CD14-positive monocyte (primary cell): ENCODE measurements around the gene ST6GALNAC3. TPM values are rescaled to one million over a fixed set of nuclear protein-coding genes. Genes with fewer than 3 reads are reported as not detected.

ENCODE experiments used
- DNase-seq, 3 donors: peaks; one replicate each; pipeline ENCODE4 v3.0.0-alpha.2; 2011 to 2022
- H2AFZ ChIP-seq: 2 replicates; pipeline ENCODE4 v1.6.0; 2012; ENCODE audit warnings: mild to moderate bottlenecking, low read depth, low read length, inconsistent platforms; ENCODE audit not compliant: insufficient read depth, poor library complexity, severe bottlenecking
- H3K27ac ChIP-seq, 2 donors: 1 replicate in 1 of 2; 2 replicates in 1 of 2; pipeline ENCODE4 v1.5.1; 2012 to 2013; ENCODE audit warnings: low read length in 2 of 2, control low read depth in 1 of 2, inconsistent platforms in 1 of 2, low read depth in 1 of 2, mild to moderate bottlenecking in 1 of 2
- H3K27me3 ChIP-seq, 2 donors: one replicate each; pipeline versions ENCODE4 v1.6.0 to v1.6.1; 2011 to 2013; ENCODE audit warnings: low read length in 2 of 2; ENCODE audit not compliant: control insufficient read depth in 2 of 2, insufficient read depth in 2 of 2
- H3K36me3 ChIP-seq, 2 donors: replicated peaks in 1 of 2; 1 replicate in 1 of 2; 2 replicates in 1 of 2; pipeline versions ENCODE4 v1.5.1 to v1.6.1; 2012 to 2013; ENCODE audit warnings: low read length in 2 of 2, control low read depth in 1 of 2, inconsistent platforms in 1 of 2, mild to moderate bottlenecking in 1 of 2; ENCODE audit not compliant: insufficient read depth in 2 of 2, control insufficient read depth in 1 of 2
- H3K4me1 ChIP-seq, 2 donors: 1 replicate in 1 of 2; 2 replicates in 1 of 2; pipeline versions ENCODE4 v1.5.1 to v1.6.1; 2012 to 2013; ENCODE audit warnings: low read length in 2 of 2, control low read depth in 1 of 2, inconsistent platforms in 1 of 2, mild to moderate bottlenecking in 1 of 2, moderate library complexity in 1 of 2; ENCODE audit not compliant: insufficient read depth in 2 of 2, control insufficient read depth in 1 of 2
- H3K4me2 ChIP-seq: replicated peaks from 2 replicates; pipeline ENCODE3; 2012; ENCODE audit warnings: low read length, moderate library complexity, mild to moderate bottlenecking; ENCODE audit not compliant: poor library complexity, severe bottlenecking; ENCODE audit errors: extremely low read depth
- H3K4me3 ChIP-seq, 3 experiments: fragments of 200-600 bp in 1 of 3; sonication (generic) in 1 of 3; replicated peaks in 1 of 3; 1 replicate in 2 of 3; 2 replicates in 1 of 3; pipeline ENCODE4 v1.5.1; 2011 to 2013; ENCODE audit warnings: low read length in 3 of 3, mild to moderate bottlenecking in 3 of 3, control low read depth in 2 of 3, low read depth in 2 of 3, inconsistent platforms in 1 of 3, moderate library complexity in 1 of 3
- H3K79me2 ChIP-seq: 2 replicates; pipeline ENCODE4 v1.6.0; 2012; ENCODE audit warnings: mild to moderate bottlenecking, control low read depth, inconsistent platforms, low read length, moderate library complexity; ENCODE audit not compliant: insufficient read depth
- H3K9ac ChIP-seq: 2 replicates; pipeline ENCODE4 v1.6.0; 2017; ENCODE audit warnings: low read length, mild to moderate bottlenecking; ENCODE audit not compliant: insufficient read depth, poor library complexity, severe bottlenecking
- H3K9me3 ChIP-seq, 2 donors: replicated peaks in 1 of 2; 1 replicate in 1 of 2; 2 replicates in 1 of 2; pipeline versions ENCODE4 v1.5.1 to v1.6.1; 2012 to 2013; ENCODE audit warnings: low read length in 2 of 2, control low read depth in 1 of 2; ENCODE audit not compliant: control insufficient read depth in 1 of 2, insufficient read depth in 1 of 2
- H4K20me1 ChIP-seq: 2 replicates; pipeline ENCODE4 v1.6.0; 2012; ENCODE audit warnings: mild to moderate bottlenecking, low read length, control low read depth, moderate library complexity; ENCODE audit not compliant: insufficient read depth
- H3K27ac Mint-ChIP-seq, 7 donors: one replicate each; pipeline ENCODE4 v1.8.0; 2020; ENCODE audit warnings: mild to moderate bottlenecking in 7 of 7, mixed read lengths in 7 of 7, moderate library complexity in 6 of 7, inconsistent platforms in 2 of 7
- H3K27me3 Mint-ChIP-seq, 3 donors: one replicate each; pipeline ENCODE4 v1.8.0; 2021 to 2022; ENCODE audit warnings: low read depth in 3 of 3, mild to moderate bottlenecking in 3 of 3, mixed read lengths in 3 of 3, moderate library complexity in 3 of 3, inconsistent platforms in 1 of 3
- H3K36me3 Mint-ChIP-seq, 2 donors: one replicate each; pipeline ENCODE4 v1.8.0; 2020; ENCODE audit warnings: mixed read lengths in 2 of 2, inconsistent platforms in 1 of 2, mild to moderate bottlenecking in 1 of 2
- H3K4me1 Mint-ChIP-seq: one replicate; pipeline ENCODE4 v1.8.0; 2020; ENCODE audit warnings: mild to moderate bottlenecking, mixed read lengths
- H3K4me3 Mint-ChIP-seq, 2 donors: one replicate each; pipeline ENCODE4 v1.8.0; 2020; ENCODE audit warnings: mild to moderate bottlenecking in 2 of 2, mixed read lengths in 2 of 2, moderate library complexity in 1 of 2
- H3K9me3 Mint-ChIP-seq, 7 donors: one replicate each; pipeline ENCODE4 v1.8.0; 2020 to 2022; ENCODE audit warnings: mixed read lengths in 7 of 7, mild to moderate bottlenecking in 6 of 7, moderate library complexity in 6 of 7, inconsistent platforms in 2 of 7
- CTCF ChIP-seq: fragments of 200-600 bp; IDR thresholded peaks from one replicate; pipeline ENCODE4 v1.8.0; 2022; ENCODE audit warnings: antibody characterized with exemption, mild to moderate bottlenecking
- WGBS: methylation state at CpG from one replicate; pipeline ENCODE4 v1.1.5; 2013; ENCODE audit warnings: missing lambda C conversion rate; ENCODE audit not compliant: insufficient coverage; 5-methylcytosine and 5-hydroxymethylcytosine counted together
- intact Hi-C, 2 donors: fragments of 100-400 bp; cut with micrococcal nuclease; formaldehyde crosslinking; loops; one replicate each; pipeline versions ENCODE4 v1.15.0 to v1.15.1; 2023
- polyA plus RNA-seq, 3 donors: library from polyadenylated mRNA; depleted of rRNA in 1 of 3; unstranded in 2 of 3; stranded (reverse) in 1 of 3; fragments of 300-500 nt in 2 of 3; fragments of >200 nt in 1 of 3; fragmentation: Illumina TruSeq in 2 of 3; gene quantifications; 1 replicate in 2 of 3; 2 replicates in 1 of 3; pipeline ENCODE4 v1.2.3, GENCODE V29; 2012 to 2021

Gene ST6GALNAC3
- polyA plus RNA-seq, 3 donors: 6.5 to 9.2 (median 7.6) TPM

DNA sequence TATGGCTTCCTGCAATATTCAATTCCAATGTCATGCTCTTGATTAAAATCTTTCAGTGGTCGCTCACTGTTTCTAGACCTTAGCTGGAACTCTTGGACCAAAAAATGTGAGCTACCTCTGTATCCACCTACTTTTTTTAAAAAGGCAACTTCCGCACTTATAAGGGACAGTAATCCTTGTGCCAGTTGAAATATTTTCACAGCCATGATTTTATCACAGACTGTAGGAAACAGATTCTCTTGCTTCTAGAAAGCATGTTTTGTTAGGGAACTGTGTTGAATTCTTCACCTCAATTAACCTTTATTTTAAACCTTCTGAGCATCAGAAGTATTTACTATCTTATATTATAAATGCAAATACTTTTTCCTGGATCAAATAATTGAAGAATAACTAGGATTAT is 496.7 kb downstream of the ST6GALNAC3 start:
- Histone ChIP-seq H2AFZ (no peak overlapping the region), H3K79me2 (no peaks in the 10 kb centered on the region), H3K9ac (no peak overlapping the region), H3K4me1 (no peaks in the 10 kb centered on the region), H3K27me3 (no peaks in the 10 kb centered on the region), H3K9me3 (no peaks in the 10 kb centered on the region), H3K27ac (no peak overlapping the region), H3K4me3 (no peak overlapping the region), H3K36me3 (no peaks in the 10 kb centered on the region), H4K20me1 (no peaks in the 10 kb centered on the region), H3K4me2 (no peak overlapping the region)
- DNase-seq: no peak
- intact Hi-C loops: no loop called here
- no peaks in the 10 kb centered on the region for H3K27me3 Mint-ChIP-seq
- WGBS: no CpG with 5 or more reads among the region's 2 CpGs
- H3K27ac Mint-ChIP-seq: no peak overlapping the region
- no peak overlapping the region for H3K4me3 Mint-ChIP-seq
- no peaks in the 10 kb centered on the region for H3K4me1 Mint-ChIP-seq
- TF ChIP-seq CTCF: no peak
- H3K36me3 Mint-ChIP-seq: no peaks in the 10 kb centered on the region
- peaks cover 0 to 4% (median 0%) of the 10 kb centered on the region in 7 donors for H3K9me3 Mint-ChIP-seq

GRCh38 chr1:76572229-76572628 is 497.7 kb downstream of the ST6GALNAC3 start:
- intact Hi-C loops: no loop called here

More at GRCh38 chr1:76572229-76572628, 497.7 kb downstream of the ST6GALNAC3 start:
- H3K4me1 Mint-ChIP-seq: no peaks in the 10 kb centered on the region
- H3K27me3 Mint-ChIP-seq: no peaks in the 10 kb centered on the region
- Histone ChIP-seq H3K9ac (no peak overlapping the region), H3K4me3 (no peak overlapping the region), H3K4me2 (no peak overlapping the region), H3K9me3 (no peaks in the 10 kb centered on the region), H4K20me1 (no peaks in the 10 kb centered on the region), H3K4me1 (no peaks in the 10 kb centered on the region), H3K27me3 (no peaks in the 10 kb centered on the region), H3K27ac (no peak overlapping the region), H3K79me2 (no peaks in the 10 kb centered on the region), H2AFZ (no peak overlapping the region), H3K36me3 (no peaks in the 10 kb centered on the region)
- no peak for TF ChIP-seq CTCF
- DNase-seq: no peak
- H3K4me3 Mint-ChIP-seq: no peak overlapping the region
- H3K9me3 Mint-ChIP-seq: peaks cover 0 to 4% (median 0%) of the 10 kb centered on the region in 7 donors
- H3K27ac Mint-ChIP-seq: no peak overlapping the region
- no peaks in the 10 kb centered on the region for H3K36me3 Mint-ChIP-seq
